SK-N-SH treated with all-trans-retinoic acid at 6 μM for 48 hours (cell line): ENCODE measurements around the gene TRABD.
"Not testable (repeated sequence)": the region's sequence is repeated elsewhere in the genome, so short reads cannot be mapped to it uniquely, and the experiment has no call there.

Experiments used
- ATAC-seq: fragments of 200-7000 bp; cut with Tn5 transposase; 3 replicates; pipeline ENCODE4 v1.9.1; 2020; ENCODE audit warnings: mild to moderate bottlenecking, moderate library complexity
- ARNTL ChIP-seq: fragments of 450-650 bp; formaldehyde crosslinking; IDR thresholded peaks from 2 replicates; pipeline ENCODE4 v1.5.0; 2020; ENCODE audit warnings: low read depth, mild to moderate bottlenecking, moderate library complexity, borderline replicate concordance
- BACH2 ChIP-seq: fragments of 250-450 bp; sonication (Bioruptor Pico); IDR thresholded peaks from 2 replicates; pipeline ENCODE4 v1.9.0; 2021; ENCODE audit warnings: mild to moderate bottlenecking, borderline replicate concordance
- CREB5 ChIP-seq: fragments of 250-450 bp; sonication (Bioruptor Pico); IDR thresholded peaks from 2 replicates; pipeline ENCODE4 v1.5.1; 2020; ENCODE audit warnings: low read depth, mild to moderate bottlenecking, moderate library complexity
- CSDC2 ChIP-seq: fragments of 250-450 bp; sonication (Bioruptor Pico); IDR thresholded peaks from 2 replicates; pipeline ENCODE4 v1.5.0; 2020; ENCODE audit warnings: mild to moderate bottlenecking, moderate library complexity
- ESRRG ChIP-seq: fragments of 250-450 bp; sonication (Bioruptor Pico); IDR thresholded peaks from 2 replicates; pipeline ENCODE4 v1.6.1; 2021; ENCODE audit warnings: mild to moderate bottlenecking
- GLIS3 ChIP-seq: fragments of 250-450 bp; sonication (Bioruptor Pico); IDR thresholded peaks from 2 replicates; pipeline ENCODE4 v1.5.0; 2020; ENCODE audit warnings: mild to moderate bottlenecking, moderate library complexity
- ISL1 ChIP-seq: fragments of 250-450 bp; sonication (Bioruptor Pico); IDR thresholded peaks from 2 replicates; pipeline ENCODE4 v2.1.2; 2022; ENCODE audit warnings: mild to moderate bottlenecking, moderate library complexity
- OSR1 ChIP-seq: fragments of 250-450 bp; sonication (Bioruptor Pico); IDR thresholded peaks from 2 replicates; pipeline ENCODE4 v1.8.0; 2022; ENCODE audit warnings: moderate library complexity, mild to moderate bottlenecking, inconsistent platforms
- PATZ1 ChIP-seq: fragments of 250-450 bp; sonication (Bioruptor Pico); IDR thresholded peaks from 2 replicates; pipeline ENCODE4 v1.8.0; 2020; ENCODE audit warnings: mild to moderate bottlenecking, moderate library complexity, borderline replicate concordance
- POU6F1 ChIP-seq: fragments of 250-450 bp; sonication (Bioruptor Pico); IDR thresholded peaks from 2 replicates; pipeline ENCODE4 v1.8.0; 2021; ENCODE audit warnings: low read depth, mild to moderate bottlenecking, moderate library complexity, borderline replicate concordance
- PPARA ChIP-seq: fragments of 250-450 bp; sonication (Bioruptor Pico); IDR thresholded peaks from 2 replicates; pipeline ENCODE4 v1.5.0; 2020; ENCODE audit warnings: mild to moderate bottlenecking, borderline replicate concordance
- RARB ChIP-seq: fragments of 250-450 bp; sonication (Bioruptor Pico); IDR thresholded peaks from 2 replicates; pipeline ENCODE4 v1.8.0; 2021; ENCODE audit warnings: mild to moderate bottlenecking, moderate library complexity
- SNAI2 ChIP-seq: fragments of 250-450 bp; sonication (Bioruptor Pico); IDR thresholded peaks from 2 replicates; pipeline ENCODE4 v1.5.0; 2020; ENCODE audit warnings: mild to moderate bottlenecking, moderate library complexity
- TCF4 ChIP-seq: fragments of 250-450 bp; sonication (Bioruptor Pico); IDR thresholded peaks from 2 replicates; pipeline ENCODE4 v1.8.0; 2021; ENCODE audit warnings: mild to moderate bottlenecking, moderate library complexity, borderline replicate concordance
- TSHZ2 ChIP-seq: fragments of 250-450 bp; sonication (Bioruptor Pico); IDR thresholded peaks from 2 replicates; pipeline ENCODE4 v1.5.0; 2020; ENCODE audit warnings: mild to moderate bottlenecking, moderate library complexity
- ZC3H10 ChIP-seq: fragments of 250-450 bp; sonication (Bioruptor Pico); IDR thresholded peaks from 2 replicates; pipeline ENCODE4 v1.5.1; 2021; ENCODE audit warnings: mild to moderate bottlenecking, moderate library complexity
- ZFP3 ChIP-seq: fragments of 250-450 bp; sonication (Bioruptor Pico); IDR thresholded peaks from 2 replicates; pipeline ENCODE4 v1.5.0; 2020; ENCODE audit warnings: mild to moderate bottlenecking, moderate library complexity
- ZFP30 ChIP-seq: fragments of 450-650 bp; formaldehyde crosslinking; IDR thresholded peaks from 2 replicates; pipeline ENCODE4 v1.5.0; 2022; ENCODE audit warnings: mild to moderate bottlenecking, moderate library complexity
- ZNF565 ChIP-seq: fragments of 450-650 bp; formaldehyde crosslinking; conservative IDR thresholded peaks from 2 replicates; pipeline ENCODE4 v1.5.0; 2020; ENCODE audit warnings: low read depth, mild to moderate bottlenecking, moderate library complexity
- ZNF70 ChIP-seq: fragments of 450-650 bp; formaldehyde crosslinking; IDR thresholded peaks from 2 replicates; pipeline ENCODE4 v1.5.0; 2020; ENCODE audit warnings: mild to moderate bottlenecking, moderate library complexity
- ZNF8 ChIP-seq: fragments of 450-650 bp; formaldehyde crosslinking; IDR thresholded peaks from 2 replicates; pipeline ENCODE4 v1.5.0; 2020; ENCODE audit warnings: mild to moderate bottlenecking, moderate library complexity

TRABD gene

GRCh38 chr22:50167689-50168489 lies 17.8 kb upstream of the TRABD start:
- no peak for TF ChIP-seq ESRRG
- no peak for TF ChIP-seq TSHZ2 (CRISPR knock-in tag)
- no peak for TF ChIP-seq ZC3H10 (CRISPR knock-in tag)
- no peak for TF ChIP-seq RARB (CRISPR knock-in tag)
- TF ChIP-seq POU6F1 (CRISPR knock-in tag) = no peak
- no peak for TF ChIP-seq ZNF565 (CRISPR knock-in tag)
- TF ChIP-seq GLIS3 (CRISPR knock-in tag) = no peak
- no peak for TF ChIP-seq ZNF70 (CRISPR knock-in tag)
- no peak for TF ChIP-seq ZNF8 (CRISPR knock-in tag)
- no peak for TF ChIP-seq PPARA (CRISPR knock-in tag)
- TF ChIP-seq ARNTL (CRISPR knock-in tag) = no peak
- TF ChIP-seq BACH2 (CRISPR knock-in tag) = no peak
- no peak for TF ChIP-seq SNAI2 (CRISPR knock-in tag)
- no peak for TF ChIP-seq ZFP3 (CRISPR knock-in tag)
- ATAC-seq = no peak

- ATAC-seq = not testable (repeated sequence)
Observed at GRCh38 chr22:50168490-50169180, 17.1 kb upstream of the TRABD start.

GRCh38 chr22:50169181-50169759 lies 16.4 kb upstream of the TRABD start:
- no peak for ATAC-seq
- TF ChIP-seq SNAI2 (CRISPR knock-in tag) (no peak), PPARA (CRISPR knock-in tag) (no peak), OSR1 (CRISPR knock-in tag) (no peak), TSHZ2 (CRISPR knock-in tag) (no peak), ISL1 (CRISPR knock-in tag) (no peak), CREB5 (no peak), TCF4 (CRISPR knock-in tag) (no peak), ZNF8 (CRISPR knock-in tag) (no peak), POU6F1 (CRISPR knock-in tag) (no peak), PATZ1 (no peak), ZC3H10 (CRISPR knock-in tag) (no peak), RARB (CRISPR knock-in tag) (no peak), ZNF565 (CRISPR knock-in tag) (no peak), ZFP30 (CRISPR knock-in tag) (no peak), GLIS3 (CRISPR knock-in tag) (no peak), ZNF70 (CRISPR knock-in tag) (no peak), CSDC2 (CRISPR knock-in tag) (no peak)
